ENCODE measurements around the gene NTSR1.

Gene NTSR1

GRCh38 chr20:62663145-62664018 lies 45.3 kb upstream of the NTSR1 start:
- ChIA-PET CTCF (interaction anchor here (1.0 to 2.0 kb wide), 7 partner anchors 7 to 145 kb away, joined by 3 to 10 read pairs (median 4); no protein-coding TSS in a partner anchor), POLR2A (interaction anchor here (0.7 kb wide), 1 partner anchor 147 kb away, joined by 3 read pairs; no protein-coding TSS in a partner anchor)
- no peak for DNase-seq
- Histone ChIP-seq H3K4me1 (ENCODE audit: control extremely low read depth in 1 of 4, control insufficient read depth in 4 of 4, insufficient read depth in 4 of 4, low read length in 3 of 4) (no peaks in the 10 kb centered on the region), H3K27ac (ENCODE audit: insufficient read depth in 1 of 2, low read depth in 1 of 2, low read length in 2 of 2, poor library complexity in 1 of 2, severe bottlenecking in 2 of 2) (no peak overlapping the region), H3K4me3 (ENCODE audit: control insufficient read depth in 1 of 7, extremely low read depth in 1 of 7, insufficient read depth in 4 of 7, low read depth in 2 of 7, low read length in 6 of 7) (no peak overlapping the region), H3K27me3 (replicated peaks in 2 of 5; ENCODE audit: control insufficient read depth in 4 of 5, insufficient read depth in 5 of 5, low read length in 4 of 5) (no peaks in the 10 kb centered on the region), H3K9me3 (ENCODE audit: control extremely low read depth in 1 of 5, control insufficient read depth in 4 of 5, insufficient read depth in 2 of 5, low read depth in 1 of 5, low read length in 4 of 5) (no peaks in the 10 kb centered on the region), H3K36me3 (ENCODE audit: control insufficient read depth in 4 of 4, insufficient read depth in 4 of 4, low read length in 3 of 4) (peaks cover 0 to 92% (median 45%) of the 10 kb centered on the region in 4 experiments)
- 92% methylated on average over 23 of the region's 24 CpGs for WGBS (ENCODE audit: insufficient coverage)

DNA sequence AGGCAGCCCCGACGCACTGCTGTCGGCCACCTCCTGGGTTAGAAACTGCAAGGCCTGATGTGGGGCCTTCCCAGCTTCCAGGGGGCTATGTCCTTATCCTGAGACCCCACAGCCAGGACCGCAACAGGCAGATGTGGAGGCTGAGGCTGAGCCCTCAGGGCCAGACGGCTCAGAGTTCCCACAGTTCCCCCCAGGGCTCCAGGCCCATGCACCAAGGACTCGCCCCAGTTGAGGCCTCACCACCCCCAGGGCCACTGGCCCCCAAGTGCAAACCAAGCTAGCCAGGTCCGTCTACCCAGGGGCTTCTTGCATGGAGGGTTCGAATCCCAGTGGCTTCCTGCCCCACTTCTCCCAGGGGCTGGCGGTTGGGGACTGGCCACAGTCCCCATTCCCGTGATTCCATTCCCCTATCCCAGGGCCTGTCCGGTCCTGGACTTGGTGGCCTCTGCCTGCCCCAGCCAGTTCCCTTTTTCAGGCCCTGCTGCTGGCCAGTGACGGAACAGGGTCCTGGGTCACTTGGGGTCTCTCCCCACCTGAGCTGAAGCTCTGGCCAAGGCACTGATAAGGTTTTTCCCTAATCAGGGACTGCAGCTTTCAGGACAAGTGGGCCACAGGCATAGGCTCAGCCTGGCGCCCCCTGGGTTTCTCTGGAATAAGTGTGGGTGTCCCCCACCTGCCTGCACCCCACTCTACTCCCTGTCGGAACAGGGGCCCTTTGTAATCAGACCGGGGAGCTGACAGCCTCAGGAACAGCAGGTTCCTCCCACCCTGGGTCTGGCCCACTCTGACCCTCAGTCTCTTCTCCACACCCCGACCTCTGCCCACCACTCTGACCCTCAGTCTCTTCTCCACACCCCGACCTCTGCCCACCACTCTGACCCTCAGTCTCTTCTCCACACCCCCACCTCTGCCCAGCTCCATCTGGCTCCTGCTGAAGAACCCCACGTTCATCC lies 44.3 kb upstream of the NTSR1 start:
- no peak overlapping the region for H3K4me3 ChIP-seq (ENCODE audit: control insufficient read depth in 1 of 7, extremely low read depth in 1 of 7, insufficient read depth in 4 of 7, low read depth in 2 of 7, low read length in 6 of 7)
- H3K9me3 ChIP-seq (ENCODE audit: control extremely low read depth in 1 of 5, control insufficient read depth in 4 of 5, insufficient read depth in 2 of 5, low read depth in 1 of 5, low read length in 4 of 5): no peaks in the 10 kb centered on the region
- H3K4me1 ChIP-seq (ENCODE audit: control extremely low read depth in 1 of 4, control insufficient read depth in 4 of 4, insufficient read depth in 4 of 4, low read length in 3 of 4): no peaks in the 10 kb centered on the region
- ChIA-PET POLR2A (interaction anchor here (0.7 kb wide), 1 partner anchor 148 kb away, joined by 3 read pairs; no protein-coding TSS in a partner anchor), CTCF (interaction anchor here (1.0 to 2.0 kb wide), 10 partner anchors 8 to 165 kb away, joined by 3 to 10 read pairs (median 4); no protein-coding TSS in a partner anchor)
- no peaks in the 10 kb centered on the region for H3K27me3 ChIP-seq (replicated peaks in 2 of 5; ENCODE audit: control insufficient read depth in 4 of 5, insufficient read depth in 5 of 5, low read length in 4 of 5)
- no peak for DNase-seq
- 97% methylated on average over 13 of the region's 18 CpGs for WGBS (ENCODE audit: insufficient coverage)
- no peak overlapping the region for H3K27ac ChIP-seq (ENCODE audit: insufficient read depth in 1 of 2, low read depth in 1 of 2, low read length in 2 of 2, poor library complexity in 1 of 2, severe bottlenecking in 2 of 2)
- H3K36me3 ChIP-seq (ENCODE audit: control insufficient read depth in 4 of 4, insufficient read depth in 4 of 4, low read length in 3 of 4): peaks cover 0 to 92% (median 45%) of the 10 kb centered on the region in 4 experiments

GRCh38 chr20:62665153-62665754 lies 43.4 kb upstream of the NTSR1 start:
- Histone ChIP-seq H3K4me1 (ENCODE audit: control extremely low read depth in 1 of 4, control insufficient read depth in 4 of 4, insufficient read depth in 4 of 4, low read length in 3 of 4) (no peaks in the 10 kb centered on the region), H3K36me3 (ENCODE audit: control insufficient read depth in 4 of 4, insufficient read depth in 4 of 4, low read length in 3 of 4) (peaks cover 0 to 92% (median 46%) of the 10 kb centered on the region in 4 experiments), H3K27ac (ENCODE audit: insufficient read depth in 1 of 2, low read depth in 1 of 2, low read length in 2 of 2, poor library complexity in 1 of 2, severe bottlenecking in 2 of 2) (no peak overlapping the region), H3K4me3 (ENCODE audit: control insufficient read depth in 1 of 7, extremely low read depth in 1 of 7, insufficient read depth in 4 of 7, low read depth in 2 of 7, low read length in 6 of 7) (no peak overlapping the region), H3K9me3 (ENCODE audit: control extremely low read depth in 1 of 5, control insufficient read depth in 4 of 5, insufficient read depth in 2 of 5, low read depth in 1 of 5, low read length in 4 of 5) (no peaks in the 10 kb centered on the region), H3K27me3 (replicated peaks in 2 of 5; ENCODE audit: control insufficient read depth in 4 of 5, insufficient read depth in 5 of 5, low read length in 4 of 5) (no peaks in the 10 kb centered on the region)
- ChIA-PET POLR2A (no interaction called here), CTCF (interaction anchor here (1.2 to 2.0 kb wide), 6 partner anchors 12 to 166 kb away, joined by 3 to 9 read pairs (median 4); no protein-coding TSS in a partner anchor)
- DNase-seq: no peak
- 98% methylated on average over 12 of the region's 12 CpGs for WGBS (ENCODE audit: insufficient coverage)

DNA sequence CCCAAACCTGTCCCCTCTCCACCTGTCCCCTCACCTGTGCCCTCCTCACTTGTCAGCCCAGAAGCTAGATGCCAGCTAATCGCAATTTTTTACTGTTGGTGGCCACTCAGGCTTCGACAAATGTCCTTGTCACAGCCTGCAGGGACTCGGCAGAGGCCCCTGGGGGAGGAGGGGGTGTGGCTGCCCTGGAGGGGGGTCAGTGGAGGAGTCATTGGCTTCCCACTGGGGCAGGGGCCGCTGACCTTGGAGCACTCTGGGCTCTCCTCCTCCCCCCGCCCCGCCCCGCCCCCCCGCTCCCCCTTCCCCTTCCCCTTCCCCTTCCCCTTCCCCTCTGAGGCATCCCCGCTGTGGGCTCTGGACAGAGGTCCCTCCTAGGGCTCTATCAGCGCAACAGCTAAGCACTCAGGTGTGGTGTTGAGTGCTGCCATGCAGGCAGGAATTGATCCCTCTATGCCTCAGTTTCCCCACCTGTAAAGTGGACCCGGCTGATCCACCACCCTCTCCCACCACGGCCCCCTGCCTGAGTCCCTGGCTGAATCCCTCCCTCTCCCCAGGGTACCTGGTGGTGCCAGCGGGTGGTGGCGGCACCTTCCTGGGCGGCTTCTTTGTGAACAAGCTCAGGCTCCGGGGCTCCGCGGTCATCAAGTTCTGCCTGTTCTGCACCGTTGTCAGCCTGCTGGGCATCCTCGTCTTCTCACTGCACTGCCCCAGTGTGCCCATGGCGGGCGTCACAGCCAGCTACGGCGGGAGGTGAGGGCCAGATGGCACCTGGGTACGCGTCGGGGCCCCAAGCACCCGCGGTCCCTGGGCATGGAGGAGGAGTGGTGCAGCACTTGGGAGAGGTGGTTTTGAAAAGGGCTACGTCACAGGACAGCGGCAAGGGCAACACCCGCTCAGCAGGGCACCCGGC lies 42.6 kb upstream of the NTSR1 start:
- Histone ChIP-seq H3K4me1 (ENCODE audit: control extremely low read depth in 1 of 4, control insufficient read depth in 4 of 4, insufficient read depth in 4 of 4, low read length in 3 of 4) (no peaks in the 10 kb centered on the region), H3K4me3 (ENCODE audit: control insufficient read depth in 1 of 7, extremely low read depth in 1 of 7, insufficient read depth in 4 of 7, low read depth in 2 of 7, low read length in 6 of 7) (no peak overlapping the region), H3K27me3 (replicated peaks in 2 of 5; ENCODE audit: control insufficient read depth in 4 of 5, insufficient read depth in 5 of 5, low read length in 4 of 5) (no peaks in the 10 kb centered on the region), H3K27ac (ENCODE audit: insufficient read depth in 1 of 2, low read depth in 1 of 2, low read length in 2 of 2, poor library complexity in 1 of 2, severe bottlenecking in 2 of 2) (no peak overlapping the region), H3K9me3 (ENCODE audit: control extremely low read depth in 1 of 5, control insufficient read depth in 4 of 5, insufficient read depth in 2 of 5, low read depth in 1 of 5, low read length in 4 of 5) (no peaks in the 10 kb centered on the region), H3K36me3 (ENCODE audit: control insufficient read depth in 4 of 4, insufficient read depth in 4 of 4, low read length in 3 of 4) (peaks cover 0 to 92% (median 45%) of the 10 kb centered on the region in 4 experiments)
- POLR2A ChIA-PET: no interaction called here
- 97% methylated on average over 17 of the region's 33 CpGs for WGBS (ENCODE audit: insufficient coverage)
- no peak for DNase-seq
- CTCF ChIA-PET: interaction anchor here (1.0 kb wide), 1 partner anchor 23 kb away, joined by 3 read pairs; no protein-coding TSS in a partner anchor

GRCh38 chr20:62666736-62667529 lies 41.7 kb upstream of the NTSR1 start:
- no peak overlapping the region for H3K27ac ChIP-seq (ENCODE audit: insufficient read depth in 1 of 2, low read depth in 1 of 2, low read length in 2 of 2, poor library complexity in 1 of 2, severe bottlenecking in 2 of 2)
- DNase-seq: no peak
- no peaks in the 10 kb centered on the region for H3K4me1 ChIP-seq (ENCODE audit: control extremely low read depth in 1 of 4, control insufficient read depth in 4 of 4, insufficient read depth in 4 of 4, low read length in 3 of 4)
- ChIA-PET POLR2A (interaction anchor here (0.7 kb wide), 1 partner anchor 15 kb away, joined by 3 read pairs; no protein-coding TSS in a partner anchor), CTCF (interaction anchor here (1.0 to 1.5 kb wide), 8 partner anchors 22 to 141 kb away, joined by 3 to 9 read pairs (median 4); no protein-coding TSS in a partner anchor)
- H3K36me3 ChIP-seq (ENCODE audit: control insufficient read depth in 4 of 4, insufficient read depth in 4 of 4, low read length in 3 of 4): peaks cover 0 to 92% (median 41%) of the 10 kb centered on the region in 4 experiments
- 97% methylated on average over 26 of the region's 27 CpGs for WGBS (ENCODE audit: insufficient coverage)
- H3K9me3 ChIP-seq (ENCODE audit: control extremely low read depth in 1 of 5, control insufficient read depth in 4 of 5, insufficient read depth in 2 of 5, low read depth in 1 of 5, low read length in 4 of 5): no peaks in the 10 kb centered on the region
- H3K4me3 ChIP-seq (ENCODE audit: control insufficient read depth in 1 of 7, extremely low read depth in 1 of 7, insufficient read depth in 4 of 7, low read depth in 2 of 7, low read length in 6 of 7): no peak overlapping the region
- H3K27me3 ChIP-seq (replicated peaks in 2 of 5; ENCODE audit: control insufficient read depth in 4 of 5, insufficient read depth in 5 of 5, low read length in 4 of 5): no peaks in the 10 kb centered on the region

Data from common myeloid progenitor, CD34-positive (primary cell).